DOHH2 (cell line): ENCODE results near the gene REG3A.

Experiments
- H3F3A ChIP-seq: fragments of 200-600 bp; sonication (generic), shearing (Covaris generic); 2 replicates; pipeline ENCODE4 v1.6.0; 2016; ENCODE audit warnings: antibody characterized with exemption, mild to moderate bottlenecking; ENCODE audit not compliant: control insufficient read depth, insufficient read depth
- H3K27ac ChIP-seq: fragments of 200-600 bp; sonication (generic); 2 replicates; pipeline ENCODE4 v1.5.1; 2014; ENCODE audit warnings: low read depth, mild to moderate bottlenecking, low read length, moderate library complexity
- H3K27me3 ChIP-seq: fragments of 200-600 bp; sonication (generic); 2 replicates; pipeline ENCODE4 v1.6.1; 2014; ENCODE audit warnings: mild to moderate bottlenecking, low read length, mixed read lengths; ENCODE audit not compliant: control insufficient read depth
- H3K36me3 ChIP-seq: fragments of 200-600 bp; sonication (generic); 2 replicates; pipeline ENCODE4 v1.6.1; 2014; ENCODE audit warnings: mild to moderate bottlenecking, low read length, moderate library complexity, mixed read lengths; ENCODE audit not compliant: control insufficient read depth
- H3K4me1 ChIP-seq: fragments of 200-600 bp; sonication (generic); 2 replicates; pipeline ENCODE4 v1.6.1; 2014; ENCODE audit warnings: mild to moderate bottlenecking, low read length, mixed read lengths; ENCODE audit not compliant: control insufficient read depth
- H3K4me2 ChIP-seq: fragments of 200-600 bp; sonication (generic); 2 replicates; pipeline ENCODE4 v1.6.0; 2014; ENCODE audit warnings: mild to moderate bottlenecking, low read length, moderate library complexity
- H3K4me3 ChIP-seq: fragments of 200-600 bp; sonication (generic); 2 replicates; pipeline ENCODE4 v1.5.1; 2014; ENCODE audit warnings: mild to moderate bottlenecking, low read length, mixed read lengths
- H3K79me2 ChIP-seq: fragments of 200-600 bp; sonication (generic); 2 replicates; pipeline ENCODE4 v1.6.1; 2014; ENCODE audit warnings: mild to moderate bottlenecking, low read length, mixed read lengths; ENCODE audit not compliant: control insufficient read depth
- H3K9me2 ChIP-seq: fragments of 200-600 bp; sonication (generic); replicated peaks from 2 replicates; pipeline ENCODE4 v1.6.1; 2014; ENCODE audit warnings: mild to moderate bottlenecking, low read length, mixed read lengths; ENCODE audit not compliant: control insufficient read depth
- H3K9me3 ChIP-seq: fragments of 200-600 bp; sonication (generic); 2 replicates; pipeline ENCODE4 v1.6.1; 2014; ENCODE audit warnings: antibody characterized with exemption, low read length, mixed read lengths; ENCODE audit not compliant: control insufficient read depth, insufficient read depth
- H4K20me1 ChIP-seq: fragments of 200-600 bp; sonication (generic); 2 replicates; pipeline ENCODE4 v1.6.0; 2014; ENCODE audit warnings: low read depth, mild to moderate bottlenecking, antibody characterized with exemption, low read length, moderate library complexity; ENCODE audit not compliant: control insufficient read depth, insufficient read depth
- CTCF ChIP-seq: fragments of 200-600 bp; sonication (generic); IDR thresholded peaks from one replicate; pipeline ENCODE4 v1.5.1; 2014; ENCODE audit warnings: antibody characterized with exemption, mild to moderate bottlenecking, low read depth, low read length; ENCODE audit not compliant: poor library complexity, severe bottlenecking
- EZH2phosphoT487 ChIP-seq: fragments of 200-600 bp; sonication (generic); IDR thresholded peaks from 2 replicates; pipeline ENCODE4 v1.6.1; 2017; ENCODE audit warnings: borderline replicate concordance, mild to moderate bottlenecking, antibody characterized with exemption, low read length, moderate library complexity, mixed read lengths

The REG3A gene

GRCh38 chr2:79162801-79163200 lies 3.2 kb upstream of the REG3A start:
- Histone ChIP-seq H3K36me3 (no peaks in the 10 kb centered on the region), H3K79me2 (no peaks in the 10 kb centered on the region), H3K9me3 (no peaks in the 10 kb centered on the region), H3F3A (no peaks in the 10 kb centered on the region), H4K20me1 (no peaks in the 10 kb centered on the region), H3K9me2 (no peaks in the 10 kb centered on the region), H3K27ac (no peak overlapping the region), H3K4me3 (no peak overlapping the region), H3K27me3 (no peaks in the 10 kb centered on the region), H3K4me2 (no peak overlapping the region), H3K4me1 (no peaks in the 10 kb centered on the region)
- TF ChIP-seq CTCF (no peak), EZH2phosphoT487 (no peak)

GRCh38 chr2:79162132-79162531 lies 2.6 kb upstream of the REG3A start:
- Histone ChIP-seq H3F3A (no peaks in the 10 kb centered on the region), H3K9me3 (no peaks in the 10 kb centered on the region), H3K27ac (no peak overlapping the region), H3K4me2 (no peak overlapping the region), H3K9me2 (no peaks in the 10 kb centered on the region), H3K79me2 (no peaks in the 10 kb centered on the region), H3K4me1 (no peaks in the 10 kb centered on the region), H3K36me3 (no peaks in the 10 kb centered on the region), H4K20me1 (no peaks in the 10 kb centered on the region), H3K27me3 (no peaks in the 10 kb centered on the region), H3K4me3 (no peak overlapping the region)
- TF ChIP-seq EZH2phosphoT487 (no peak), CTCF (no peak)

- Histone ChIP-seq H3K79me2 (no peaks in the 10 kb centered on the region), H3K4me1 (no peaks in the 10 kb centered on the region), H3K4me3 (no peak overlapping the region), H3K27ac (no peak overlapping the region), H3K9me2 (no peaks in the 10 kb centered on the region), H3K27me3 (no peaks in the 10 kb centered on the region), H3K9me3 (peaks cover 2% of the 10 kb centered on the region; the same call in 1 of the 2 replicates), H3K36me3 (no peaks in the 10 kb centered on the region), H3K4me2 (no peak overlapping the region), H4K20me1 (no peaks in the 10 kb centered on the region), H3F3A (no peaks in the 10 kb centered on the region)
- TF ChIP-seq CTCF (no peak), EZH2phosphoT487 (no peak)
Measured at GRCh38 chr2:79159030-79159429, 523 bp downstream of the REG3A start.
